ENCODE data around the gene SCNN1G. TPM values are rescaled to one million over a fixed set of nuclear protein-coding genes. Genes with fewer than 3 reads are reported as not detected.

SCNN1G gene
- polyA plus RNA-seq, 1 experiment: not detected

- CTCF ChIA-PET: interaction anchor here (0.5 to 1.6 kb wide), 3 partner anchors 75 to 146 kb away, joined by 3 read pairs; no protein-coding TSS in a partner anchor
- Histone ChIP-seq H3K4me3 (ENCODE audit: low read depth, low read length) (no peak overlapping the region), H3K36me3 (ENCODE audit: control insufficient read depth, insufficient read depth, low read length) (no peaks in the 10 kb centered on the region), H3K27me3 (ENCODE audit: control insufficient read depth, insufficient read depth, low read length) (0 out of 2 replicates have a peak, but pooled peaks cover 1% of the 10 kb centered on the region)
- POLR2A ChIA-PET: no interaction called here
- TF ChIP-seq CTCF (IDR thresholded peaks at IDR 0.05; ENCODE audit: insufficient read depth, low read depth, low read length): peak; percentile 33; the same call in 1 of the 2 replicates
- no peak for DNase-seq (ENCODE audit: low read depth)
Measured at GRCh38 chr16:23155445-23156049, 27.0 kb upstream of the SCNN1G start.

GRCh38 chr16:23156110-23156509, 26.4 kb upstream of the SCNN1G start:
- ChIA-PET POLR2A (no interaction called here), CTCF (interaction anchor here (1.6 kb wide), 1 partner anchor 76 kb away, joined by 3 read pairs; no protein-coding TSS in a partner anchor)

GRCh38 chr16:23156946-23157460, 25.5 kb upstream of the SCNN1G start:
- DNase-seq (ENCODE audit: low read depth): no peak
- ChIA-PET CTCF (no interaction called here), POLR2A (no interaction called here)
- TF ChIP-seq CTCF (IDR thresholded peaks at IDR 0.05; ENCODE audit: insufficient read depth, low read depth, low read length): no peak
- Histone ChIP-seq H3K27me3 (ENCODE audit: control insufficient read depth, insufficient read depth, low read length) (0 out of 2 replicates have a peak, but pooled peaks cover 1% of the 10 kb centered on the region), H3K36me3 (ENCODE audit: control insufficient read depth, insufficient read depth, low read length) (no peaks in the 10 kb centered on the region), H3K4me3 (ENCODE audit: low read depth, low read length) (no peak overlapping the region)

More at GRCh38 chr16:23156110-23156509, 26.4 kb upstream of the SCNN1G start:
- DNase-seq (ENCODE audit: low read depth): no peak
- 0 out of 2 replicates have a peak, but pooled peaks cover 1% of the 10 kb centered on the region for H3K27me3 ChIP-seq (ENCODE audit: control insufficient read depth, insufficient read depth, low read length)
- no peak overlapping the region for H3K4me3 ChIP-seq (ENCODE audit: low read depth, low read length)
- H3K36me3 ChIP-seq (ENCODE audit: control insufficient read depth, insufficient read depth, low read length): no peaks in the 10 kb centered on the region
- no peak for TF ChIP-seq CTCF (IDR thresholded peaks at IDR 0.05; ENCODE audit: insufficient read depth, low read depth, low read length)

- H3K4me3 ChIP-seq (ENCODE audit: low read depth, low read length): no peak overlapping the region
- ChIA-PET POLR2A (no interaction called here), CTCF (no interaction called here)
- H3K36me3 ChIP-seq (ENCODE audit: control insufficient read depth, insufficient read depth, low read length): no peaks in the 10 kb centered on the region
- DNase-seq (ENCODE audit: low read depth): no peak
- no peak for TF ChIP-seq CTCF (IDR thresholded peaks at IDR 0.05; ENCODE audit: insufficient read depth, low read depth, low read length)
- 0 out of 2 replicates have a peak, but pooled peaks cover 1% of the 10 kb centered on the region for H3K27me3 ChIP-seq (ENCODE audit: control insufficient read depth, insufficient read depth, low read length)
Measured at GRCh38 chr16:23158114-23158513, 24.4 kb upstream of the SCNN1G start.

GRCh38 chr16:23160082-23160481, 22.5 kb upstream of the SCNN1G start:
- no peak for TF ChIP-seq CTCF (IDR thresholded peaks at IDR 0.05; ENCODE audit: insufficient read depth, low read depth, low read length)
- ChIA-PET CTCF (interaction anchor here (1.0 kb wide), 1 partner anchor 261 kb away, joined by 3 read pairs; no protein-coding TSS in a partner anchor), POLR2A (no interaction called here)
- no peak for DNase-seq (ENCODE audit: low read depth)
- H3K4me3 ChIP-seq (ENCODE audit: low read depth, low read length): no peak overlapping the region
- H3K36me3 ChIP-seq (ENCODE audit: control insufficient read depth, insufficient read depth, low read length): no peaks in the 10 kb centered on the region
- H3K27me3 ChIP-seq (ENCODE audit: control insufficient read depth, insufficient read depth, low read length): 0 out of 2 replicates have a peak, but pooled peaks cover 1% of the 10 kb centered on the region
